Measurements from ENCODE around the gene CDK15. TPM values are rescaled to one million over a fixed set of nuclear protein-coding genes. Genes with fewer than 3 reads are reported as not detected.

Gene CDK15
- total RNA-seq, 1 experiment from 2014 or later = not detected

- TF ChIP-seq E2F4 (CRISPR knock-in tag; IDR thresholded peaks at IDR 0.05; ENCODE audit: borderline replicate concordance, low read depth) = no peak
- TF ChIP-seq ZNF671 (CRISPR knock-in tag; IDR thresholded peaks at IDR 0.05) = no peak
- no peak for TF ChIP-seq ZNF423 (CRISPR knock-in tag; IDR thresholded peaks at IDR 0.05)
- TF ChIP-seq ZNF121 (CRISPR knock-in tag; IDR thresholded peaks at IDR 0.05) = no peak
- TF ChIP-seq KAT7 (CRISPR knock-in tag; IDR thresholded peaks at IDR 0.05; ENCODE audit: borderline replicate concordance) = no peak
- no peak for TF ChIP-seq GRHL2 (CRISPR knock-in tag; IDR thresholded peaks at IDR 0.05; ENCODE audit: insufficient replicate concordance, severe bottlenecking)
- 0 out of 2 replicates have a peak, but pooled peaks have one; percentile 33 for TF ChIP-seq ZNF138 (CRISPR knock-in tag; conservative IDR thresholded peaks at IDR 0.05)
- TF ChIP-seq ERG (CRISPR knock-in tag; IDR thresholded peaks at IDR 0.05) = no peak
- no peak for TF ChIP-seq ATF2 (CRISPR knock-in tag; IDR thresholded peaks at IDR 0.05; ENCODE audit: borderline replicate concordance, low read depth)
- TF ChIP-seq NR2C2 (CRISPR knock-in tag; IDR thresholded peaks at IDR 0.05) = no peak
- TF ChIP-seq CREM (CRISPR knock-in tag; IDR thresholded peaks at IDR 0.05) = peak; percentile 95
- TF ChIP-seq ZNF232 (CRISPR knock-in tag; IDR thresholded peaks at IDR 0.05) = no peak; the same call in 1 of the 2 replicates
- TF ChIP-seq ZNF396 (CRISPR knock-in tag; IDR thresholded peaks at IDR 0.05; ENCODE audit: borderline replicate concordance) = no peak
- peak; percentile 60; the same call in 1 of the 2 replicates for TF ChIP-seq ETV6 (CRISPR knock-in tag; IDR thresholded peaks at IDR 0.05)
- peak; percentile 86 for TF ChIP-seq USF1 (CRISPR knock-in tag; IDR thresholded peaks at IDR 0.05)
- no peak for TF ChIP-seq ZNF532 (CRISPR knock-in tag; IDR thresholded peaks at IDR 0.05; ENCODE audit: borderline replicate concordance)
- no peak for TF ChIP-seq ZSCAN18 (CRISPR knock-in tag; IDR thresholded peaks at IDR 0.05)
- peak; percentile 66; the same call in 1 of the 2 replicates for TF ChIP-seq HMGXB4 (CRISPR knock-in tag; IDR thresholded peaks at IDR 0.05)
- no peak for TF ChIP-seq ZNF425 (CRISPR knock-in tag; conservative IDR thresholded peaks at IDR 0.05)
- TF ChIP-seq GABPB1 (CRISPR knock-in tag; IDR thresholded peaks at IDR 0.05) = peak; percentile 51; the same call in 1 of the 2 replicates
- TF ChIP-seq ZBTB43 (CRISPR knock-in tag; IDR thresholded peaks at IDR 0.05) = 0 out of 2 replicates have a peak, but pooled peaks have one; percentile 39
Measured at GRCh38 chr2:201780674-201781493, 25.5 kb upstream of the CDK15 start, which contains the start of gene ALS2 (continued).

All from WTC11 (cell line).